Gastroesophageal sphincter (tissue), 3 donors: Measurements from ENCODE around the gene VSX2.

Experiments
- CTCF ChIP-seq, 4 experiments: fragments of 200-600 bp in 2 of 4; fragments of 450-650 bp in 2 of 4; sonication (generic) in 1 of 4; IDR thresholded peaks; one replicate each; pipeline ENCODE4 v1.5.1; 2017 to 2019; ENCODE audit warnings: antibody characterized with exemption in 4 of 4, mild to moderate bottlenecking in 2 of 4, moderate library complexity in 2 of 4
- EP300 ChIP-seq: sonication (generic); formaldehyde crosslinking; IDR thresholded peaks from one replicate; pipeline ENCODE4 v1.6.1; 2017; ENCODE audit warnings: antibody characterized with exemption, mild to moderate bottlenecking
- POLR2A ChIP-seq, 2 donors: fragments of 450-650 bp; IDR thresholded peaks; one replicate each; pipeline ENCODE4 v1.6.1; 2017; ENCODE audit warnings: antibody characterized with exemption in 2 of 2, mild to moderate bottlenecking in 2 of 2, moderate library complexity in 1 of 2

GRCh38 chr14:74243051-74243450 lies 3.8 kb downstream of the VSX2 start:
- TF ChIP-seq POLR2A (IDR thresholded peaks at IDR 0.05) (no peak), EP300 (no peak), CTCF (IDR thresholded peaks at IDR 0.05) (no peak)
